NCI-H2171 (cell line): ENCODE results near the gene SLC29A2.

Source experiments
- DNase-seq: peaks from one replicate; lab custom pipeline; 2025; lab: John Stamatoyannopoulos, UW

SLC29A2 gene

GRCh38 chr11:66317723-66318599 is 53.6 kb downstream of the SLC29A2 start:
- peak; percentile 53 for DNase-seq

- DNase-seq, result no peak
Observed at GRCh38 chr11:66317322-66317722, 54.2 kb downstream of the SLC29A2 start.

- DNase-seq, result no peak
Observed at GRCh38 chr11:66316849-66317251, 54.7 kb downstream of the SLC29A2 start, which contains the start of gene CD248. TSS of gene CD248 (minus strand) at chr11:66317044. CDS start at chr11:66317027, 17 bp downstream.

GRCh38 chr11:66315921-66316811 is 55.4 kb downstream of the SLC29A2 start:
- no peak for DNase-seq

- DNase-seq, result no peak
Observed at GRCh38 chr11:66315498-66315885, 56.1 kb downstream of the SLC29A2 start.

GRCh38 chr11:66314561-66315497 is 56.7 kb downstream of the SLC29A2 start:
- no peak for DNase-seq

- no peak for DNase-seq
Observed at GRCh38 chr11:66314186-66314501, 57.4 kb downstream of the SLC29A2 start.

- no peak for DNase-seq
Observed at GRCh38 chr11:66313321-66314185, 58.0 kb downstream of the SLC29A2 start.

GRCh38 chr11:66312549-66313320 is 58.8 kb downstream of the SLC29A2 start:
- peak; percentile 98 for DNase-seq
